ENCODE results near the gene ITGA2.

Gene ITGA2

DNA sequence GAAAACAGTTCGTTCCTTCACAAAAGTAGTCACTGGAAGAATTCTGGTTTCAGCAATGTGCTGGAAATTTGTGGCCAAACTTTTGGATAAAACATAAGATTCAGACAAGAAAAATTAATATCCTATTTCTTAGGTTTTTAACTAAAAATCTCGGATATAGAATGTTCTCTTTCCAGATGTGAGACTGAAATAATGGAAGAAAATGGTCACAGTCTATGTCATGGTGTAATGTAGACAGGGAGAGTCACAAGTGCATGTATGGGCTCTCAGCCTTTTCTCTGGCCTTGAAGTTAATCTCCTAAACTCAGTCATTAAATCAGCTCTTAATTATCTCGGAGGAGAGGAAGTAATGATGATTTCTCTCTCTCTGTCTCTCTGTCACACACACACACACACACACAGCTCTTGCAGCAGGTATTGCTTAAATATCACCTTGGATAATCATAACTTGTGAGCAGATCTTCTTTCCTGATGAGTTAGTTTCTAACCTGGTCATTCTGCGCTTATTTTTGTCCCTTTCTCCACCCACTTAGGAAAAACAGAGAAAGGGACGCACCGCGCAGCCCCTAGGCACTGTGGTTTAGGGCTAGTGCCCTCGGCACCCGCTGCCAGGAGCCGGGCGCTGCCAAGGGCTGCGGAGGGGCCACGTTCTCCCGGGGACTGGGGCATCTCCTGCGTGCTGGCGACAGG lies 672 bp upstream of the ITGA2 start:
- DNase-seq (ENCODE audit: low read depth) = no peak

- DNase-seq (ENCODE audit: low read depth) = peak; percentile 69
Measured at GRCh38 chr5:52989781-52990527, 802 bp downstream of the ITGA2 start.

GRCh38 chr5:52990528-52990925 lies 1.4 kb downstream of the ITGA2 start:
- DNase-seq (ENCODE audit: low read depth) = no peak

GRCh38 chr5:52993367-52993766 lies 4.2 kb downstream of the ITGA2 start:
- no peak for DNase-seq (ENCODE audit: low read depth)

DNA sequence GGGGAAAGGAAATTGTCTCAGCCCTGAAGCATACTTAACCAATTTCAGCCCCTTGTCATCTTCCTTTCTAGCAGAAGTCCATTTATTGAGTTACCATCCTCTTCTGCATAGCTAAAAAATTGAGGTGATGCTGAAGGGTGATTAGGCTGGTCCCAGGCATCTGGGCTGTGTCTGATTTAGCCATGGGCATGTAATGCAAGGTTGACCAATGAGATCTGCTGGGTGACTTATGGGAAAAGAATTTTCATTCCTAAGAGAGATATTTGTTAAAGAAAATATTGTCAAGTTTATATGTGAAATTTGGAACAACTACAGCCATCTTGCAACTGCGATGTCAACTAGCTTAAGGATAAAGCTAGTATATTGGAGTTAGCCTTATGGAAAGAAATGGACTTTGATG lies 5.1 kb downstream of the ITGA2 start:
- peak; percentile 63 for DNase-seq (ENCODE audit: low read depth)

DNA sequence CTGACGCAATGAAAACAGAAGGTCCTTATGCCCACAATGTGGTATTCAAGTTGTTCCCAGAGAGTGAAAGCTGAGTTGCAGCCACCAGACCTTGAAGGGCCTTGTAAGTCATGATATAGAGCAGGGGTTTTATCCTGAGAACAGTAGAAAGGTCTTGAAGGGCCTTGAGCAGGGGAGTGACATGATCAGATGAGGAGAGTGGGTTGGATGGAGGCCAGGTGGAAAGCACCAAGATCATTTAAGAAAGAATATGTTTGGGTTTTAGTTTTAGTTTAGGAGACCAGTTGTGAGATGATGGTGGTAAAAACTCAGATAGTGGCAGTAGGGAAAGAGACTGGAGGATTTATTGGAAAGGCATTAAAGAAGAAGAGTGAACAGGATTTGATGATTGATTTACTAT lies 5.9 kb downstream of the ITGA2 start:
- DNase-seq (ENCODE audit: low read depth) = no peak

GRCh38 chr5:52995914-52996313 lies 6.8 kb downstream of the ITGA2 start:
- DNase-seq (ENCODE audit: low read depth) = no peak

GRCh38 chr5:52996979-52997378 lies 7.8 kb downstream of the ITGA2 start:
- no peak for DNase-seq (ENCODE audit: low read depth)

DNA sequence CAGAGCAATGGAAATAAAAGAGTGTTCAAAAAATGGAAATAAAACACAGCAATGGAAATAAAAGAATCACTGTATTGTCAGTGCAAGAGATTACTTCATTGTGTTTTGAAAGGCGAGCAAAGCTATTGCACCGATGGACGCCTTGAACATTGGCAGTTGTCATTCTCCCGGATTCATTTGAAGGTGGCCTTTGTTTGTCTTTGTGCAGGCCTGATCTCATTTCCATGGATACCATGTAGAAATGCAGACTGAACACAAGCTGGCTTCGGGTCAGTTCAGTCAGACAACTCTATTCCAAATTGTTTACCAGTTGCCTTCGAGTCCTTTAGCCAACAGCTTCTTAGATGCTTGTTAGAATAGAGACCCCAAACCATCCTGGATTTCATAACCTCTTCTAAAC lies 8.3 kb downstream of the ITGA2 start:
- DNase-seq (ENCODE audit: low read depth) = no peak

DNA sequence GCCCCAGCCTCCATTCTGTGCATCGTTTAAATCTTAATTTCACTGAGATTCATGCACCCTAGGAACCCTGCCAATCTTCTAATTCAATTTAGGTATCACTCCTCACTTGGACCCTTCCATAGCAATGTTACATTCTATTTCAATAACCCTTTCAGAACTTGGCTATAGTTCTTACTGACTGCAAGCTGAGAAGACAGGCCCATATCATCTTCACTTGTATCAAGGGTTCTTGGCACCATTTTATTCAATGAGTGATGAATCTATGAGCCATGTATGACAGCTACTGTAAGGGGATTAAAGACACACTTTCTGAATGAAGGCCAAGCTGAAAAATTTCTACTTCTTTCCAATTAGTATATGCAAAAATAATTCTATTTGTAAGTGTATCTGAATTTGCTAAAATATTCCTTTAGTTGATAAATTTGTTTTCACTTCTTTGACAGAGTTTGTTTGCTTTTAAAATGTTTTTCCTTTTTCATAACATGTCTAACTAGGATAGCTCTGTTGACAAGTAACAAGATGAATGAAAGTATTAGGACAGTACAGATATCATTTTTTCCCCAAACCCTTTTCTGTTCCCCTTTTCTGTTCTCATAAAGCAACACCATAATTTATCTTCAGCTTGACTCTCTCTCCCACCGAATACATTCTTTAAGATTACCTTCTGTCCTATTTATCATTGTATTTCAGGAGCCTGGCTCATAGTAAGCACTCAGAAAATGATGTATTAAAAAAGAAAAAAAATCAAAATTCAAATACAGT lies 9.6 kb downstream of the ITGA2 start:
- no peak for DNase-seq (ENCODE audit: low read depth)

GRCh38 chr5:52999344-52999949 lies 10.3 kb downstream of the ITGA2 start:
- DNase-seq (ENCODE audit: low read depth) = peak; percentile 77

GRCh38 chr5:53001541-53001940 lies 12.4 kb downstream of the ITGA2 start:
- peak; percentile 51 for DNase-seq (ENCODE audit: low read depth)

GRCh38 chr5:53002491-53002890 lies 13.3 kb downstream of the ITGA2 start:
- DNase-seq (ENCODE audit: low read depth) = no peak

- no peak for DNase-seq (ENCODE audit: low read depth)
Measured at GRCh38 chr5:53003144-53003543, 14.0 kb downstream of the ITGA2 start.

- DNase-seq (ENCODE audit: low read depth) = peak; percentile 50
Measured at GRCh38 chr5:53006911-53007890, 18.0 kb downstream of the ITGA2 start.

DNA sequence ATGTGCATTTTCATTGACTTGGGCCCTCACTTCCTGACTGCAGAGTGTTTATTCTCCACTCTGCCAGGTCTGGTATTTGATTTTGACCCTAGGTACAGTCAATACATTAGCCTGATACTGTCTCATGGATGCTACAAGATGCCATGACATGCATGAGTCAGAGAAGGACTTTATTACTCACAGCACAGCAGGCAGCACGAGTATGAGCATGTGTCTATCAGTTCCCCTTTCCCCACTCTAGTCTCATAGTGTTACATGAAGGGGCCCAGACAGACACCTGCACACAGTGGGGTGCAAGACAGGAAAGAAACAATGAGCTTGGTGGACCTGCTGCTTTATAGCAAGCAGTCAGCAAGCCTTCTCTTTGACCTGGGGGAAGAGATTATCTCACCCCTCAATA lies 19.6 kb downstream of the ITGA2 start:
- peak; percentile 93 for DNase-seq (ENCODE audit: low read depth)

- no peak for DNase-seq (ENCODE audit: low read depth)
Measured at GRCh38 chr5:53009816-53010215, 20.7 kb downstream of the ITGA2 start.

GRCh38 chr5:53010814-53011213 lies 21.7 kb downstream of the ITGA2 start:
- DNase-seq (ENCODE audit: low read depth) = peak; percentile 42

GRCh38 chr5:53011233-53011632 lies 22.1 kb downstream of the ITGA2 start:
- no peak for DNase-seq (ENCODE audit: low read depth)

DNA sequence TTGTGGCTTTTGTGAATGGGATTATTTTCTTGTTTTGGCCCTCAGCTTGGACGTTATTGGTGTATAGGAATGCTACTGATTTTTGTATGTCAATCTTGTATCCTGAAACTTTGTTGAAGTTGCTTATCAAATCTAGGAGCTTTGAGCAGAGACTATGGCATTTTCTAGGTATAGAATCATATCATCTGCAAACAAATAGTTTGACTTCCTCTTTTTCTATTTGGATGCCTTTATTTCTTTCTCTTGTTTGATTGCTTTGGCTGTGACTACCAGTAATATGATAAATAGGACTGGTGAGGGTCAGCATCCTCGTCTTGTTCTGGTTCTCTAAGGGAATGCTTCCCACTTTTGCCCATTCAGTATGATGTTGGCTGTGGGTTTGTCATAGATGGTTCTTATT lies 24.7 kb downstream of the ITGA2 start:
- DNase-seq (ENCODE audit: low read depth) = no peak

GRCh38 chr5:53017383-53017782 lies 28.2 kb downstream of the ITGA2 start:
- no peak for DNase-seq (ENCODE audit: low read depth)

All from ELR (cell line).